ENCODE measurements around the gene MTOR. TPM values are rescaled to one million over a fixed set of nuclear protein-coding genes. Genes with fewer than 3 reads are reported as not detected.
A peak's percentile ranks its signal among the peaks of the same experiment; 100 is the strongest.

The MTOR gene
- total RNA-seq, 6 experiments from 2014 or later: 25.1 to 35.3 (median 32.4) TPM

DNA sequence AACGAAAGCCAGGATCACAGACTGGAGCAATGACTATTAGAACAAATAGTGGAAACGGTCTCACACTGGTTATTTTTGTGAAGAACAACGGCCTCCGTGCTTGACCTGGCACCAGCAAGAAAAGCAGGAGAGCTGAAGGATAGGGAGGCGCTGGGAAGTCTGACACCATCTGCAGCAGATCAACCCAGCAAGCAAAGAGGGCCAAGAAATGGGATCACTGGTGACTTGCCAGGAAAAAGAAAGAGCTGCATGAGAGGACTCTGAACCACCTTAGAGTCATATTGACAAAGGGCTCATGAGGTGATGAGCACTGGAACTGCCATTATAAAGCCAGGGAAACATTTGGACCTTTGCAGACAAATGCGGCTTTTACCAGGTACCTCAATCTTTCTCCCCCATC, 25.0 kb downstream of the MTOR start:
- TF ChIP-seq POLR2A (IDR thresholded peaks at IDR 0.05) (no peak), CTCF (IDR thresholded peaks at IDR 0.05) (no peak)
- Histone ChIP-seq H3K4me1 (peaks cover 0 to 18% (median 0%) of the 10 kb centered on the region in 4 donors), H3K27me3 (no peaks in the 10 kb centered on the region), H3K36me3 (peaks cover 0 to 67% (median 25%) of the 10 kb centered on the region in 4 donors), H3K9me3 (no peaks in the 10 kb centered on the region), H3K27ac (no peak overlapping the region), H3K4me3 (no peak overlapping the region)
- 66% methylated on average over 4 of the region's 6 CpGs for WGBS (ENCODE audit: insufficient coverage, low coverage, low lambda C conversion rate, missing lambda C conversion rate)
- DNase-seq (no peak), ATAC-seq (no peak)
- intact Hi-C loops (cut with DNase I): no loop called here

GRCh38 chr1:11233208-11233607, 29.1 kb downstream of the MTOR start:
- ATAC-seq (peak; percentile 63 to 75 (median 66)), DNase-seq (no peak)
- 42% methylated on average over 2 of the region's 2 CpGs for WGBS (ENCODE audit: insufficient coverage, low coverage, low lambda C conversion rate, missing lambda C conversion rate)
- no peaks in the 10 kb centered on the region for H3K27me3 ChIP-seq
- peaks cover 0 to 24% (median 0%) of the 10 kb centered on the region in 4 donors for H3K4me1 ChIP-seq
- no peaks in the 10 kb centered on the region for H3K9me3 ChIP-seq
- H3K27ac ChIP-seq: peak overlapping the region in 2 of 3 donors; percentile 45 to 61
- no peak for TF ChIP-seq CTCF (IDR thresholded peaks at IDR 0.05)
- TF ChIP-seq POLR2A (IDR thresholded peaks at IDR 0.05): no peak
- H3K36me3 ChIP-seq: peaks cover 0 to 81% (median 29%) of the 10 kb centered on the region in 4 donors
- intact Hi-C loops (cut with DNase I): no loop called here
- H3K4me3 ChIP-seq: no peak overlapping the region

- intact Hi-C loops (cut with DNase I): no loop called here
- H3K36me3 ChIP-seq: peaks cover 0 to 58% (median 26%) of the 10 kb centered on the region in 4 donors
- DNase-seq (no peak), ATAC-seq (no peak)
- no peak overlapping the region for H3K27ac ChIP-seq
- H3K27me3 ChIP-seq: no peaks in the 10 kb centered on the region
- H3K4me3 ChIP-seq: no peak overlapping the region
- peaks cover 0 to 23% (median 0%) of the 10 kb centered on the region in 4 donors for H3K4me1 ChIP-seq
- 83% methylated on average over 4 of the region's 4 CpGs for WGBS (ENCODE audit: insufficient coverage, low coverage, low lambda C conversion rate, missing lambda C conversion rate)
- no peak for TF ChIP-seq POLR2A (IDR thresholded peaks at IDR 0.05)
- no peak for TF ChIP-seq CTCF (IDR thresholded peaks at IDR 0.05)
- H3K9me3 ChIP-seq: no peaks in the 10 kb centered on the region
These were observed 33.1 kb downstream of the MTOR start for GRCh38 chr1:11229203-11229602.

DNA sequence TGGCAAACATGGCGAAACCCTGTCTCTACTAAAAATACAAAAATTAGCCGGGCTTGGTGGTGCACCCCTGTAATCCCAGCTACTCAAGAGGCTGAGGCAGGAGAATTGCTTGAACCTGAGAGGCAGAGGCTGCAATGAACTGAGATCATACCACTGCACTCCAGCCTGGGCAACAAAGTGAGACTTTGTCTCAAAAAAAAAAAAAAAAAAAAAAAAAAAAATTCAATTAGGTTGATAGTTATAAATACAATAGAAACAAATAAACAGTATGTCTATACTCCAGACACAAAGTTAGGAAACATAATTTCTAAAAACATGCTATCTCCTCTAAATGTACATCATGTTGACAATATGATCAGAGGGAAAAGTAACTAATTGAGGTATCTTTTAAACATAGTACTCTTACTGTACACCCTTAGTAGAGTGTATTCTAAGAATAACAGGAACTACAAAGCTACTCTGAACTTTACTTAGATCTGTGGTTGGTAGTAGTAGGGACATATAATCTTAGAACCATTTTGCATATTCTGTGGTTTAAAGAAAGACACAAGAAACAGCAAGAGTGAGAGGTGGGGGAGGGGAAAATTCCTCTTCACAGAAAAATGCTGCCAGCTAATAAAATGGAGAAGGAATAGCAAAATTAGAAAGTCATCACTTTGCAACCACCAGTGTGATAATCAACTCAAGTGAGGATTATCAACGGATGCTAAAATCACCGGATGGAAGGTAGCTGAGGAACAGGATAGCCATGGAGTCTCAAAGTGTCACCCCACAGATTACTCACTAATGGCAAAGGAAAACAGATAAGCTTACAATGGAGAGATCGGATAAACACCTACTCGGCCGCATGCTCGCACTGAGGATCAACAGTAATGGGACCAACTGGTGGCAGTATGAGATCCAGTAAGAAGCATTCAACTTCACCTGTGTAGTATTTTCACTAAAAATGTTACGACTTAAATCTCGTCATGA, 35.0 kb downstream of the MTOR start:
- 74% methylated on average over 8 of the region's 10 CpGs for whole genome bisulfite sequencing (ENCODE audit: insufficient coverage, low coverage, low lambda C conversion rate, missing lambda C conversion rate)
- Histone ChIP-seq H3K4me1 (peaks cover 0 to 6% (median 0%) of the 10 kb centered on the region in 4 donors), H3K4me3 (no peak overlapping the region), H3K27me3 (no peaks in the 10 kb centered on the region), H3K36me3 (peaks cover 0 to 57% (median 33%) of the 10 kb centered on the region in 4 donors), H3K9me3 (no peaks in the 10 kb centered on the region), H3K27ac (no peak overlapping the region)
- ATAC-seq: no peak
- TF ChIP-seq CTCF (IDR thresholded peaks at IDR 0.05) (no peak), POLR2A (IDR thresholded peaks at IDR 0.05) (no peak)
- intact Hi-C loops (cut with DNase I): no loop called here
- DNase-seq: no peak

Measured in right lobe of liver (tissue), 6 donors.